Ishikawa (cell line): Measurements from ENCODE around the gene GLI3.

Experiments used
- CEBPB ChIP-seq: IDR thresholded peaks from 2 replicates; pipeline ENCODE4 v1.6.1; 2012
- CREB1 ChIP-seq: IDR thresholded peaks from 2 replicates; pipeline ENCODE4 v1.6.1; 2012; ENCODE audit warnings: low read depth
- EGR1 ChIP-seq: IDR thresholded peaks from 2 replicates; pipeline ENCODE4 v1.6.1; 2012
- EP300 ChIP-seq: IDR thresholded peaks from 2 replicates; pipeline ENCODE4 v1.6.1; 2012; ENCODE audit warnings: borderline replicate concordance
- FOXM1 ChIP-seq: IDR thresholded peaks from 2 replicates; pipeline ENCODE4 v1.6.1; 2012; ENCODE audit warnings: low read depth, borderline replicate concordance
- MAX ChIP-seq: IDR thresholded peaks from 2 replicates; pipeline ENCODE4 v1.6.1; 2012
- NFIC ChIP-seq: IDR thresholded peaks from 2 replicates; pipeline ENCODE4 v1.6.1; 2012
- RAD21 ChIP-seq: IDR thresholded peaks from 2 replicates; pipeline ENCODE4 v1.6.1; 2012; ENCODE audit warnings: low read depth
- REST ChIP-seq: IDR thresholded peaks from 2 replicates; pipeline ENCODE4 v1.6.1; 2012; ENCODE audit warnings: low read depth, mild to moderate bottlenecking
- TAF1 ChIP-seq: IDR thresholded peaks from 2 replicates; pipeline ENCODE4 v1.6.1; 2012; ENCODE audit warnings: low read depth, mild to moderate bottlenecking
- TCF12 ChIP-seq: IDR thresholded peaks from 2 replicates; pipeline ENCODE4 v1.6.1; 2012; ENCODE audit warnings: low read depth
- YY1 ChIP-seq: IDR thresholded peaks from 2 replicates; pipeline ENCODE4 v1.6.1; 2012; ENCODE audit warnings: low read depth
- ZBTB7A ChIP-seq: IDR thresholded peaks from 2 replicates; pipeline ENCODE4 v1.6.1; 2012; ENCODE audit warnings: low read depth

- no peak for TF ChIP-seq REST
- TF ChIP-seq RAD21 = no peak
- no peak for TF ChIP-seq MAX
- no peak for TF ChIP-seq EP300
- TF ChIP-seq NFIC = no peak
- no peak for TF ChIP-seq CEBPB
- no peak for TF ChIP-seq CREB1
- no peak for TF ChIP-seq FOXM1
- no peak for TF ChIP-seq ZBTB7A
- no peak for TF ChIP-seq YY1
- no peak for TF ChIP-seq EGR1
- no peak for TF ChIP-seq TCF12
- TF ChIP-seq TAF1 = no peak
Measured at GRCh38 chr7:42210779-42211178, 26.2 kb downstream of the GLI3 start.
